Left ventricle myocardium inferior (tissue), 1 donor: ENCODE measurements around the gene SELENBP1. TPM values are rescaled to one million over a fixed set of nuclear protein-coding genes. Genes with fewer than 3 reads are reported as not detected.

Experiments
- DNase-seq: peaks from one replicate; pipeline ENCODE4 v3.0.0-alpha.2; 2020
- H3K27ac ChIP-seq: fragments of 200-600 bp; replicated peaks from 2 replicates; pipeline ENCODE4 v1.8.0; 2021
- H3K27me3 ChIP-seq: fragments of 200-600 bp; 2 replicates; pipeline ENCODE4 v1.8.0; 2021; ENCODE audit warnings: low read depth
- H3K36me3 ChIP-seq: fragments of 200-600 bp; 2 replicates; pipeline ENCODE4 v1.8.0; 2021
- H3K4me1 ChIP-seq: fragments of 200-600 bp; 2 replicates; pipeline ENCODE4 v1.8.0; 2021
- H3K4me3 ChIP-seq: fragments of 200-600 bp; 2 replicates; pipeline ENCODE4 v1.8.0; 2021; ENCODE audit warnings: mild to moderate bottlenecking, moderate library complexity
- H3K9me3 ChIP-seq: fragments of 200-600 bp; replicated peaks from 2 replicates; pipeline ENCODE4 v1.8.0; 2021
- CTCF ChIP-seq: fragments of 200-600 bp; IDR thresholded peaks from 2 replicates; pipeline ENCODE4 v1.8.0; 2021; ENCODE audit warnings: antibody characterized with exemption, mild to moderate bottlenecking, borderline replicate concordance
- intact Hi-C: fragments of 100-400 bp; cut with micrococcal nuclease; formaldehyde crosslinking; loops from one replicate; pipeline ENCODE4 v1.11.0; 2022
- total RNA-seq: library from RNA; stranded (reverse); fragmentation: NEBNext Ultra II Directional; extraction: Animal tissue kit (Norgen Biotek cat#: 25700); gene quantifications from one replicate; pipeline ENCODE4 v1.2.1, GENCODE V29; 2021
- donor health status: DM: no; HTN: yes; CAD: no; lungs with severe emphysema.

SELENBP1 gene
- total RNA-seq, 1 donor from 2014 or later, result 66.3 TPM

GRCh38 chr1:151344291-151344690, 28.2 kb downstream of the SELENBP1 start:
- Histone ChIP-seq H3K27me3 (no peaks in the 10 kb centered on the region), H3K36me3 (peaks cover 30% of the 10 kb centered on the region), H3K4me3 (no peak overlapping the region), H3K4me1 (peaks cover 21% of the 10 kb centered on the region), H3K9me3 (no peaks in the 10 kb centered on the region), H3K27ac (no peak overlapping the region)
- TF ChIP-seq CTCF, result no peak
- no peak for DNase-seq
- intact Hi-C loops, result no loop called here

- H3K27ac ChIP-seq, result no peak overlapping the region
- no peak for DNase-seq
- H3K9me3 ChIP-seq, result no peaks in the 10 kb centered on the region
- H3K4me1 ChIP-seq, result peaks cover 21% of the 10 kb centered on the region
- H3K36me3 ChIP-seq, result peaks cover 30% of the 10 kb centered on the region
- H3K27me3 ChIP-seq, result no peaks in the 10 kb centered on the region
- intact Hi-C loops, result no loop called here
- TF ChIP-seq CTCF, result no peak
- H3K4me3 ChIP-seq, result no peak overlapping the region
Measured at GRCh38 chr1:151343587-151343986, 28.9 kb downstream of the SELENBP1 start.

- no peak for DNase-seq
- intact Hi-C loops, result no loop called here
- no peak for TF ChIP-seq CTCF
- H3K27ac ChIP-seq, result no peak overlapping the region
- peaks cover 30% of the 10 kb centered on the region for H3K36me3 ChIP-seq
- no peaks in the 10 kb centered on the region for H3K27me3 ChIP-seq
- no peak overlapping the region for H3K4me3 ChIP-seq
- peaks cover 18% of the 10 kb centered on the region for H3K4me1 ChIP-seq
- no peaks in the 10 kb centered on the region for H3K9me3 ChIP-seq
Measured at GRCh38 chr1:151342569-151342968, 29.9 kb downstream of the SELENBP1 start.

GRCh38 chr1:151342021-151342420, 30.5 kb downstream of the SELENBP1 start:
- DNase-seq, result no peak
- no peak for TF ChIP-seq CTCF
- peaks cover 14% of the 10 kb centered on the region for H3K4me1 ChIP-seq
- H3K27me3 ChIP-seq, result no peaks in the 10 kb centered on the region
- H3K4me3 ChIP-seq, result no peak overlapping the region
- H3K36me3 ChIP-seq, result peaks cover 30% of the 10 kb centered on the region
- no peak overlapping the region for H3K27ac ChIP-seq
- intact Hi-C loops, result no loop called here
- no peaks in the 10 kb centered on the region for H3K9me3 ChIP-seq

GRCh38 chr1:151340870-151341754, 31.4 kb downstream of the SELENBP1 start:
- Histone ChIP-seq H3K36me3 (peaks cover 30% of the 10 kb centered on the region), H3K4me3 (no peak overlapping the region), H3K9me3 (no peaks in the 10 kb centered on the region), H3K27me3 (no peaks in the 10 kb centered on the region), H3K27ac (peak overlapping the region; percentile 9), H3K4me1 (peaks cover 5% of the 10 kb centered on the region)
- intact Hi-C loops, result no loop called here
- peak; percentile 80 for TF ChIP-seq CTCF
- DNase-seq, result no peak
